Keratinocyte (primary cell): ENCODE measurements around the gene CTXN1. TPM values are rescaled to one million over a fixed set of nuclear protein-coding genes. Genes with fewer than 3 reads are reported as not detected.

ENCODE experiments used
- DNase-seq: peaks from one replicate; pipeline ENCODE4 v3.0.0-alpha.2; 2011; ENCODE audit warnings: low read depth, missing footprints, low spot score
- FAIRE-seq: peaks from 2 replicates; lab custom pipeline; 2011; peaks lifted over from hg19 to GRCh38; lab: Jason Lieb, UNC
- H2AFZ ChIP-seq: 2 replicates; pipeline ENCODE4 v1.6.0; 2012; ENCODE audit warnings: low read length, control low read depth, inconsistent platforms; ENCODE audit not compliant: control insufficient read depth
- H3K27ac ChIP-seq: 2 replicates; pipeline ENCODE4 v1.5.1; 2011; ENCODE audit warnings: low read length; ENCODE audit not compliant: control insufficient read depth, insufficient read depth
- H3K27me3 ChIP-seq: 3 replicates; pipeline ENCODE4 v1.6.0; 2011; ENCODE audit warnings: low read length; ENCODE audit not compliant: control insufficient read depth, insufficient read depth; ENCODE audit errors: extremely low read depth
- H3K36me3 ChIP-seq, 2 experiments: 2 replicates in 1 of 2; 3 replicates in 1 of 2; pipeline ENCODE4 v1.5.1; 2011; ENCODE audit warnings: low read length in 2 of 2, mild to moderate bottlenecking in 1 of 2; ENCODE audit not compliant: control insufficient read depth in 2 of 2, insufficient read depth in 2 of 2; ENCODE audit errors: extremely low read depth in 1 of 2
- H3K4me1 ChIP-seq: 3 replicates; pipeline ENCODE4 v1.5.1; 2011; ENCODE audit warnings: low read length; ENCODE audit not compliant: control insufficient read depth, insufficient read depth; ENCODE audit errors: extremely low read depth
- H3K4me2 ChIP-seq: 3 replicates; pipeline ENCODE4 v1.6.0; 2011; ENCODE audit warnings: low read depth, low read length; ENCODE audit not compliant: control insufficient read depth, insufficient read depth; ENCODE audit errors: extremely low read depth
- H3K4me3 ChIP-seq, 3 experiments: fragments of 200-600 bp in 1 of 3; sonication (generic) in 1 of 3; 2 replicates in 2 of 3; 3 replicates in 1 of 3; pipeline ENCODE4 v1.5.1; 2011 to 2016; ENCODE audit warnings: low read length in 3 of 3, mild to moderate bottlenecking in 3 of 3, control low read depth in 2 of 3, inconsistent platforms in 1 of 3, low read depth in 1 of 3, mixed read lengths in 1 of 3, mixed run types in 1 of 3, moderate library complexity in 1 of 3; ENCODE audit not compliant: control insufficient read depth in 2 of 3, insufficient read depth in 2 of 3; ENCODE audit errors: extremely low read depth in 1 of 3
- H3K79me2 ChIP-seq: 2 replicates; pipeline ENCODE4 v1.6.0; 2012; ENCODE audit warnings: low read length; ENCODE audit not compliant: control insufficient read depth, insufficient read depth
- H3K9ac ChIP-seq: 3 replicates; pipeline ENCODE4 v1.6.0; 2011; ENCODE audit warnings: low read length; ENCODE audit not compliant: control insufficient read depth, insufficient read depth; ENCODE audit errors: extremely low read depth
- H3K9me1 ChIP-seq: 3 replicates; pipeline ENCODE4 v1.6.0; 2011; ENCODE audit warnings: low read length; ENCODE audit not compliant: control insufficient read depth, insufficient read depth; ENCODE audit errors: extremely low read depth
- H3K9me3 ChIP-seq: 2 replicates; pipeline ENCODE4 v1.5.1; 2012; ENCODE audit warnings: low read depth, low read length; ENCODE audit not compliant: control insufficient read depth
- H4K20me1 ChIP-seq: 3 replicates; pipeline ENCODE4 v1.6.0; 2011; ENCODE audit warnings: low read length; ENCODE audit not compliant: control insufficient read depth, insufficient read depth; ENCODE audit errors: extremely low read depth
- EZH2 ChIP-seq: IDR thresholded peaks from one replicate; pipeline ENCODE4 v1.6.1; 2012; ENCODE audit warnings: inconsistent platforms, mild to moderate bottlenecking, low read length, moderate library complexity
- dilution Hi-C: fragments of 300-500 bp; cut with MboI; formaldehyde crosslinking; loops from one replicate; pipeline ENCODE4 v1.7.0; 2020; ENCODE audit warnings: low sequenced_read_pairs; ENCODE audit not compliant: extremely low pct_ligation_motif_present
- polyA plus RNA-seq, 5 experiments: library from polyadenylated mRNA; depleted of rRNA in 3 of 5; stranded (reverse) in 3 of 5; stranded (forward) in 1 of 5; unstranded in 1 of 5; fragments of >200 nt; gene quantifications; 1 replicate in 1 of 5; 2 replicates in 3 of 5; 3 replicates in 1 of 5; pipeline versions ENCODE4 v1.2.1 to v1.2.3, GENCODE V29; 2011 to 2012; ENCODE audit warnings: missing spikeins in 2 of 5, low read depth in 1 of 5, low replicate concordance in 1 of 5
- TF ChIP-seq, protein P1 (sequence below), 3 experiments: IDR thresholded peaks in 1 of 3; conservative IDR thresholded peaks in 1 of 3; optimal IDR thresholded peaks in 1 of 3; 2 replicates in 2 of 3; 3 replicates in 1 of 3; pipeline versions ENCODE3 to v1.5.1; 2011; ENCODE audit warnings: low read length in 3 of 3, mild to moderate bottlenecking in 3 of 3, moderate library complexity in 2 of 3, control low read depth in 1 of 3, inconsistent platforms in 1 of 3; ENCODE audit not compliant: insufficient read depth in 2 of 3; ENCODE audit errors: extremely low read depth in 1 of 3

Gene CTXN1
- polyA plus RNA-seq, 1 donor (not counting 4 experiments of a cell fraction or from before 2014, with no cell fraction given), result 0.41 TPM

DNA sequence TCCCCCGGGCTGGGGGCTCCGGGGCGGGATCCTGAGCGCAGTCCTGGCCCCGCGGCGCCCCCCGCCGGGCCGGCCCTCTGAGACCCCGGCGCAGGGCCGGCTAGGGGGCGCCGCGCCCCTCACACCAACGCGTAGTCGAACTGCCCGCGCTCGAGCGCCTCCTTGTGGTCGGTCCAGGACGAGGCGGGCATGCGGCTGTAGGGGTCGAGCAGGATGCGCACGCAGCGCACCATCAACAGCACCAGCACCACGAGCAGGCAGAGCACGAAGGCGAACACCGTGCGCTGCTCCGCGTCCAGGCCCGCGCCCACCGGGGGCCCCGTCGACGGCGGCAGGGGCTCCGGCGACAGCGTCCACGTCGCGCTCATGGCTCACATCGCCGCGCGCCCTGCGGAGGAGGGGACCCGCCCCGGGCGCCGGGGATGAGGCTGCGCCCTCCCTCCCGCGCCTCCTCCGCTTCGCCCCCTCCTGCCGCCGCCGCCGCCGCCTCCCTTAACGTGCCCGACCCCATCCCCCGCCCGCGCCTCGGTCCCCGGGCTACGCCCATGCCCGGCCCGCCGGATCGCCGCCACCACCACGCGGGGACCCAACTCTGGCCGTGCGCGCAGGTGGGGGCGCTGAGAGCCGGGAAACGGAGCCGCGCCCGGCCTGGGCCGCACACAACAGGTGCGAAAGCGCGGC lies 624 bp downstream of the CTXN1 start:
- dilution Hi-C loops, result no loop called here
- TF ChIP-seq, protein P1, sequence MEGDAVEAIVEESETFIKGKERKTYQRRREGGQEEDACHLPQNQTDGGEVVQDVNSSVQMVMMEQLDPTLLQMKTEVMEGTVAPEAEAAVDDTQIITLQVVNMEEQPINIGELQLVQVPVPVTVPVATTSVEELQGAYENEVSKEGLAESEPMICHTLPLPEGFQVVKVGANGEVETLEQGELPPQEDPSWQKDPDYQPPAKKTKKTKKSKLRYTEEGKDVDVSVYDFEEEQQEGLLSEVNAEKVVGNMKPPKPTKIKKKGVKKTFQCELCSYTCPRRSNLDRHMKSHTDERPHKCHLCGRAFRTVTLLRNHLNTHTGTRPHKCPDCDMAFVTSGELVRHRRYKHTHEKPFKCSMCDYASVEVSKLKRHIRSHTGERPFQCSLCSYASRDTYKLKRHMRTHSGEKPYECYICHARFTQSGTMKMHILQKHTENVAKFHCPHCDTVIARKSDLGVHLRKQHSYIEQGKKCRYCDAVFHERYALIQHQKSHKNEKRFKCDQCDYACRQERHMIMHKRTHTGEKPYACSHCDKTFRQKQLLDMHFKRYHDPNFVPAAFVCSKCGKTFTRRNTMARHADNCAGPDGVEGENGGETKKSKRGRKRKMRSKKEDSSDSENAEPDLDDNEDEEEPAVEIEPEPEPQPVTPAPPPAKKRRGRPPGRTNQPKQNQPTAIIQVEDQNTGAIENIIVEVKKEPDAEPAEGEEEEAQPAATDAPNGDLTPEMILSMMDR (optimal IDR thresholded peaks at IDR 0.05 in 1 of 3, IDR thresholded peaks at IDR 0.05 in 1 of 3, conservative IDR thresholded peaks at IDR 0.05 in 1 of 3; ENCODE audit: extremely low read depth in 1 of 3, insufficient read depth in 2 of 3, low read length in 3 of 3), result peak; percentile 58 to 92 (median 83)
- no peak for TF ChIP-seq EZH2
- H3K9me3 ChIP-seq, result no peaks in the 10 kb centered on the region
- H3K79me2 ChIP-seq, result no peaks in the 10 kb centered on the region
- no peak overlapping the region for H3K9ac ChIP-seq
- FAIRE-seq (peak; percentile 29), DNase-seq (no peak)
- H2AFZ ChIP-seq, result no peak overlapping the region
- H4K20me1 ChIP-seq, result no peaks in the 10 kb centered on the region
- H3K9me1 ChIP-seq, result peaks cover 3% of the 10 kb centered on the region
- peaks cover 31% of the 10 kb centered on the region for H3K4me1 ChIP-seq
- peak overlapping the region; percentile 62 for H3K4me2 ChIP-seq
- H3K27ac ChIP-seq, result no peak overlapping the region
- no peaks in the 10 kb centered on the region for H3K27me3 ChIP-seq
- peak overlapping the region in 2 of 3 experiments; percentile 33 to 49 for H3K4me3 ChIP-seq
- peaks cover 5 to 8% of the 10 kb centered on the region in 2 experiments for H3K36me3 ChIP-seq

DNA sequence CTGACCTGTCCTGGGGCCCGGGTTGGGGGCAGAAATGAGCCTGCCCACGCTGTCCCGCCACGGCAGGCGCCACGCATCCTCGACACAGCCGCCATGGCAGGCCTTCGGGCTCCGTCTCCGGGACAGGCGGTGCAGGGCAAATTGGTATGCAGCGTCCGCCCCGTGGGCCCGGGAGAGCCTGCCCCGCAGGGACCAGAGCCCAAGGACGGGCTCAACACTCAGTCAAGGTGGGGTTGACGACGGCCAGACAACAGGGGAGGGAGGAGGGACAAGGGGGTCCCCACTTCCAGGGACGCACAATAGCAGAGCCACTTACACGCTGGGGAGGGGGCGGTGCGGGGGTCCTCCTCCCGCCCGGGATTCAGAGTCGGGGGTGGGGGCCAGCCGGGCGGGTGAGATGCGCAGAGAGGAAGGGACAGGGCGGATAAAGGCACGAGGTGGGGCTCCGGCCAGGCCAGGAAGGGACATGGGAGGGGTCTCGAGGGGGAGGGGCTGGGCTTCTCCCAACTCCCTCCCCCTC lies 1.2 kb downstream of the CTXN1 start:
- Histone ChIP-seq H3K27me3 (no peaks in the 10 kb centered on the region), H3K4me2 (peak overlapping the region; percentile 62), H2AFZ (no peak overlapping the region), H3K36me3 (peaks cover 4 to 5% of the 10 kb centered on the region in 2 experiments), H3K4me1 (peaks cover 28% of the 10 kb centered on the region), H3K79me2 (no peaks in the 10 kb centered on the region), H3K9me3 (no peaks in the 10 kb centered on the region), H4K20me1 (no peaks in the 10 kb centered on the region), H3K9ac (no peak overlapping the region), H3K27ac (no peak overlapping the region), H3K9me1 (peaks cover 3% of the 10 kb centered on the region), H3K4me3 (peak overlapping the region in 1 of 3 experiments; percentile 33)
- dilution Hi-C loops, result no loop called here
- TF ChIP-seq, protein P1 (optimal IDR thresholded peaks at IDR 0.05 in 1 of 3, IDR thresholded peaks at IDR 0.05 in 1 of 3, conservative IDR thresholded peaks at IDR 0.05 in 1 of 3; ENCODE audit: extremely low read depth in 1 of 3, insufficient read depth in 2 of 3, low read length in 3 of 3), result no peak
- TF ChIP-seq EZH2, result no peak
- DNase-seq (no peak), FAIRE-seq (no peak)
